ENCODE data around the gene KIAA0232.

The KIAA0232 gene

DNA sequence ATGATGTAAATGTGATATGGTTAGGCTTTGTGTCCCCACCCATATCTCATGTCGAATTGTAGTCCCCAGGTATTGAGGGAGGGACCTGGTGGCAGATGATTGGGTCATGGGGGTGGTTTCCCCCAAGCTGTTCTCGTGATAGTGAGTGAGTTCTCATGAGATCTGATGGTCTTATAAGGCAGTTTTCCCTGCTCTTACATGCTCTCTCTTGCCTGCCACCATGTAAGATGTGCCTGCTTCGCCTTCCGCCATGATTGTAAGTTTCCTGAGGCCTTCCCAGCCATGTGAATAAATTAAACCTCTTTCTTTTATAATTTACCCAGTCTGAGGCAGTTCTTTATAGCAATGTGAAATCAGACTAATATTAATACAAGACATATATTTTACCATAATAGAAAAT is 42.6 kb upstream of the KIAA0232 start:
- Histone ChIP-seq H3K4me2 (ENCODE audit: low read length) (no peak overlapping the region), H4K20me1 (ENCODE audit: insufficient read depth, low read length) (no peaks in the 10 kb centered on the region), H2AFZ (ENCODE audit: low read depth, low read length) (no peak overlapping the region), H3K9ac (ENCODE audit: low read length) (no peak overlapping the region), H3K36me3 (replicated peaks; ENCODE audit: low read depth, low read length) (no peaks in the 10 kb centered on the region), H3K79me2 (ENCODE audit: low read length) (no peaks in the 10 kb centered on the region), H3K4me3 (ENCODE audit: low read length) (no peak overlapping the region), H3K27me3 (ENCODE audit: low read depth, low read length) (no peaks in the 10 kb centered on the region), H3K27ac (ENCODE audit: low read length) (no peak overlapping the region), H3K9me3 (ENCODE audit: insufficient read depth, low read length) (no peaks in the 10 kb centered on the region), H3K4me1 (ENCODE audit: low read length) (no peaks in the 10 kb centered on the region)
- TF ChIP-seq, protein P1, sequence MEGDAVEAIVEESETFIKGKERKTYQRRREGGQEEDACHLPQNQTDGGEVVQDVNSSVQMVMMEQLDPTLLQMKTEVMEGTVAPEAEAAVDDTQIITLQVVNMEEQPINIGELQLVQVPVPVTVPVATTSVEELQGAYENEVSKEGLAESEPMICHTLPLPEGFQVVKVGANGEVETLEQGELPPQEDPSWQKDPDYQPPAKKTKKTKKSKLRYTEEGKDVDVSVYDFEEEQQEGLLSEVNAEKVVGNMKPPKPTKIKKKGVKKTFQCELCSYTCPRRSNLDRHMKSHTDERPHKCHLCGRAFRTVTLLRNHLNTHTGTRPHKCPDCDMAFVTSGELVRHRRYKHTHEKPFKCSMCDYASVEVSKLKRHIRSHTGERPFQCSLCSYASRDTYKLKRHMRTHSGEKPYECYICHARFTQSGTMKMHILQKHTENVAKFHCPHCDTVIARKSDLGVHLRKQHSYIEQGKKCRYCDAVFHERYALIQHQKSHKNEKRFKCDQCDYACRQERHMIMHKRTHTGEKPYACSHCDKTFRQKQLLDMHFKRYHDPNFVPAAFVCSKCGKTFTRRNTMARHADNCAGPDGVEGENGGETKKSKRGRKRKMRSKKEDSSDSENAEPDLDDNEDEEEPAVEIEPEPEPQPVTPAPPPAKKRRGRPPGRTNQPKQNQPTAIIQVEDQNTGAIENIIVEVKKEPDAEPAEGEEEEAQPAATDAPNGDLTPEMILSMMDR (IDR thresholded peaks at IDR 0.05; ENCODE audit: low read depth, low read length): no peak
- TF ChIP-seq EZH2phosphoT487 (IDR thresholded peaks at IDR 0.05; ENCODE audit: low read depth): no peak

DNA sequence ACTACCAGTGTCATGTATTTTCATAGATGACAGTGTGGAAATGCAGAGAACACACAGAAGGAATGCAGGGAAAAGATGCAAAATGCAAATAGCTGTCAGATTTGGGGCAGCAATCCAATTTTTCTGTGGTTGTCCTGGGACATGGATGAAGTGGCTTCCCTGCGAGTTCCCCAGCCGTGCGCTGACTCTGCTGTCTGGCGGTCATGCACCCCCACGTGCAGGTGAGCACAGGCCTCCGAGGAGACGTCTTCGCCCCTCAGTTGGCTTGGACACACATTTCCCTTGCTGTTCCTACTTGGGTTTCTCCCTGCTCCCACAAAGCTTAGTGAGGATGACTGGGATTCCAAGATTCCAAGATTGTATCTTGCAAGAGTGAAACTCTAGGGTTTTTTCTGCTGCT is 42.2 kb upstream of the KIAA0232 start:
- Histone ChIP-seq H3K27me3 (ENCODE audit: low read depth, low read length) (no peaks in the 10 kb centered on the region), H3K9me3 (ENCODE audit: insufficient read depth, low read length) (no peaks in the 10 kb centered on the region), H3K4me1 (ENCODE audit: low read length) (no peaks in the 10 kb centered on the region), H3K27ac (ENCODE audit: low read length) (no peak overlapping the region), H2AFZ (ENCODE audit: low read depth, low read length) (no peak overlapping the region), H3K36me3 (replicated peaks; ENCODE audit: low read depth, low read length) (no peaks in the 10 kb centered on the region), H3K79me2 (ENCODE audit: low read length) (no peaks in the 10 kb centered on the region), H3K4me3 (ENCODE audit: low read length) (no peak overlapping the region), H3K4me2 (ENCODE audit: low read length) (no peak overlapping the region), H3K9ac (ENCODE audit: low read length) (no peak overlapping the region), H4K20me1 (ENCODE audit: insufficient read depth, low read length) (no peaks in the 10 kb centered on the region)
- TF ChIP-seq, protein P1 (IDR thresholded peaks at IDR 0.05; ENCODE audit: low read depth, low read length): no peak
- no peak for TF ChIP-seq EZH2phosphoT487 (IDR thresholded peaks at IDR 0.05; ENCODE audit: low read depth)

DNA sequence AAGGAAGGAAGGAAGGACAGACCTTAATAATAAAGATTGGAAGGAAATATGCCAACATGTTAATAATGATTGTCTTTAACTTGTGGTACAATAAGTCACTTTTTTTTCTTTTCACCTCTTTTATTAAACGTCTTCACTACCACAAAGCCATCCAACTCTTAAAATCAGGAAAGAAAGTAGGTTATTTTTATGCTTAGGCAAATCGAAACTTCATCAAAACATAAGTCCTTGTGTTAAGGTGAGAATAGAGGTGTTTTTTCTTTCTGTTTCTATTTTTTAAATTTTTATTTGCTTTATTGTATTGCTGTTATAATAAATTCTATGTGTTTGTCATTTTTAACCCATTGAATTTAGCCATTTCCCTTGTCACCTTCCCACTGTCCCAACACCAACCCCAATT is 40.0 kb upstream of the KIAA0232 start:
- Histone ChIP-seq H3K79me2 (ENCODE audit: low read length) (no peaks in the 10 kb centered on the region), H3K4me2 (ENCODE audit: low read length) (no peak overlapping the region), H3K9me3 (ENCODE audit: insufficient read depth, low read length) (no peaks in the 10 kb centered on the region), H3K36me3 (replicated peaks; ENCODE audit: low read depth, low read length) (no peaks in the 10 kb centered on the region), H3K4me3 (ENCODE audit: low read length) (no peak overlapping the region), H3K9ac (ENCODE audit: low read length) (no peak overlapping the region), H3K4me1 (ENCODE audit: low read length) (no peaks in the 10 kb centered on the region), H3K27me3 (ENCODE audit: low read depth, low read length) (no peaks in the 10 kb centered on the region; the same call in 1 of the 2 replicates), H2AFZ (ENCODE audit: low read depth, low read length) (no peak overlapping the region), H4K20me1 (ENCODE audit: insufficient read depth, low read length) (no peaks in the 10 kb centered on the region), H3K27ac (ENCODE audit: low read length) (no peak overlapping the region)
- no peak for TF ChIP-seq EZH2phosphoT487 (IDR thresholded peaks at IDR 0.05; ENCODE audit: low read depth)
- TF ChIP-seq, protein P1 (IDR thresholded peaks at IDR 0.05; ENCODE audit: low read depth, low read length): no peak

DNA sequence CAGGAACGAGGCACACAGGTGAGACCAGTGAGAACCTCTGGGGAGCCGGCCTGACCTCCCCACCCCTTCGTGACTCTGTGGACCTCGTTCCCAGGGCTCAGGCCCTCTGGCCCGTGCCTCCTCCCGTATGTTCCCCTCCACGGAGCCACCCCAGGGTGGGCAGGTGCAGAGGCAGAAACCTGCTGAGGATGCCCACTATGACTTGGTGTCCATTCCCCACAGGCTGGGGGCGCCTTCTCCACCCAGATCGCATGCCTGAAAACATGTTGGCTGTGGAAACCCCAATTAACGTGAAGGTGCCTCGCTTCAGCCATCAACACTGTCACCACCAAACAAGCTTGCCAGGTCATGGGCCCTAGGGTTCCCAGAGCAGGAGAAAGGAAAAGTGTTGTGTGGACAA is 39.5 kb upstream of the KIAA0232 start:
- H3K36me3 ChIP-seq (replicated peaks; ENCODE audit: low read depth, low read length): no peaks in the 10 kb centered on the region
- no peaks in the 10 kb centered on the region for H3K9me3 ChIP-seq (ENCODE audit: insufficient read depth, low read length)
- H3K27me3 ChIP-seq (ENCODE audit: low read depth, low read length): no peaks in the 10 kb centered on the region; the same call in 1 of the 2 replicates
- no peak overlapping the region for H3K9ac ChIP-seq (ENCODE audit: low read length)
- no peak overlapping the region for H3K27ac ChIP-seq (ENCODE audit: low read length)
- no peak overlapping the region for H3K4me3 ChIP-seq (ENCODE audit: low read length)
- H4K20me1 ChIP-seq (ENCODE audit: insufficient read depth, low read length): no peaks in the 10 kb centered on the region
- no peak overlapping the region for H3K4me2 ChIP-seq (ENCODE audit: low read length)
- H2AFZ ChIP-seq (ENCODE audit: low read depth, low read length): no peak overlapping the region
- H3K4me1 ChIP-seq (ENCODE audit: low read length): no peaks in the 10 kb centered on the region
- TF ChIP-seq, protein P1 (IDR thresholded peaks at IDR 0.05; ENCODE audit: low read depth, low read length): peak; percentile 15; the same call in 1 of the 2 replicates
- no peak for TF ChIP-seq EZH2phosphoT487 (IDR thresholded peaks at IDR 0.05; ENCODE audit: low read depth)
- no peaks in the 10 kb centered on the region for H3K79me2 ChIP-seq (ENCODE audit: low read length)

Measured in OCI-LY3 (cell line).